Inferior parietal cortex (tissue), 1 donor: ENCODE measurements around the gene DSCAML1.

Experiments
- DNase-seq: peaks from one replicate; pipeline ENCODE4 v3.0.0-alpha.2; 2016; ENCODE audit errors: extremely low spot score

Gene DSCAML1

DNA sequence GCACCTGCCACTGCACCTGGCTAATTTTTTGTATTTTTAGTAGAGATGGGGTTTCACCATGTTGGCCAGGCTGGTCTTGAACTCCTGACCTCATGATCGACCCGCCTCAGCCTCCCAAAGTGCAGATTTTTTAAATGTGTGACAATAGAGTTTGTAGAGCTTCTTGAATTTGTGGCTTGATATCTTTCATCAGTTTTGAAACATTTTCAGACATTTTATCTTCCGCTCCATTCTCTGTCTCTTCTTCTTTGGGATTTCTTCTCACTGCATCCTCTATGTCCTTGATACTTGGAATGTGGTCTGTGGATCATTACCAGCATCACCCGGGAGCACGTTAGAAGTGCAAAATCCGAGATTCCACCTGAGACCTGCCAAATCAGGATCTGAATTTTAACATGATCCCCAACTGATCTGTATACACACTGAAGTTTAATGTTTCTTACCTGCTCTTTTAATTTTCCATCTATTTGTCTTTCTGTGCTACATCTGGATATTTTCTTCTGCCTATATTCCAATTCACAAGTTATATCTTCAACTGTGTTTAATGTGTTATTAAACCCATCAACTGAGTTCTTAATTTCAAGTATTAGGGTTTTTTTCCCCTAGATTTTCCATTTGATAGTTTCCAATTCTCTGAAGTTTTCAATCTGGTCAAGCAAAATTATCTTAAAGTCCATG lies 343.0 kb downstream of the DSCAML1 start:
- DNase-seq, result no peak

DNA sequence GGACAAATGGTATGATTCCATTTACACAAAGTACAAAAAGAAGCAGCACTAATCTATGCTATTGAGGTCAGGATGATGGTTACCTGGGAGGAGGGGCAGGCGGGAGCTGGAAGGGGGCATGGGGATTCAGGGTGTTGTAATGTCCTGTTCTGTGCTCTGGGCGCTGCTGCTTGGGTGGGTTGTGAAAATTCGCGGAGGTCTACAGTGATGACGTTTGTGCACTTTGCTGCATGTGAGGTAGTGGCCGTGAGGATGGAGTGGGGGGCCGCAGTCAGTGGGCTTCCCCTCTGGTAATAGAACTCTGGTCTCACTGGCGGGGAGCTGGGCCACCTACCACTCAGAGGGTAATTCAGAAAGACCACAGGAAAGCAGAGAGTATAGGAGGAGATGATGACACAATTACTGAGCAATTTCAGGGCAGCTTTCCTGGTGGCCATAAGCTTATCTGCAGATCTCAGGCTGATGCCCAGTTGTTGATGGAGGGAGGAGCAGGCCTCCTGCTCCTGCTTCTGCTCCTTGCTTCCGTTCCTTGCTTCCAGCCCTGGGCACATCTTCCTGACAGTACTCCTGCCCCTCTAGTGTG lies 347.8 kb downstream of the DSCAML1 start:
- no peak for DNase-seq

DNA sequence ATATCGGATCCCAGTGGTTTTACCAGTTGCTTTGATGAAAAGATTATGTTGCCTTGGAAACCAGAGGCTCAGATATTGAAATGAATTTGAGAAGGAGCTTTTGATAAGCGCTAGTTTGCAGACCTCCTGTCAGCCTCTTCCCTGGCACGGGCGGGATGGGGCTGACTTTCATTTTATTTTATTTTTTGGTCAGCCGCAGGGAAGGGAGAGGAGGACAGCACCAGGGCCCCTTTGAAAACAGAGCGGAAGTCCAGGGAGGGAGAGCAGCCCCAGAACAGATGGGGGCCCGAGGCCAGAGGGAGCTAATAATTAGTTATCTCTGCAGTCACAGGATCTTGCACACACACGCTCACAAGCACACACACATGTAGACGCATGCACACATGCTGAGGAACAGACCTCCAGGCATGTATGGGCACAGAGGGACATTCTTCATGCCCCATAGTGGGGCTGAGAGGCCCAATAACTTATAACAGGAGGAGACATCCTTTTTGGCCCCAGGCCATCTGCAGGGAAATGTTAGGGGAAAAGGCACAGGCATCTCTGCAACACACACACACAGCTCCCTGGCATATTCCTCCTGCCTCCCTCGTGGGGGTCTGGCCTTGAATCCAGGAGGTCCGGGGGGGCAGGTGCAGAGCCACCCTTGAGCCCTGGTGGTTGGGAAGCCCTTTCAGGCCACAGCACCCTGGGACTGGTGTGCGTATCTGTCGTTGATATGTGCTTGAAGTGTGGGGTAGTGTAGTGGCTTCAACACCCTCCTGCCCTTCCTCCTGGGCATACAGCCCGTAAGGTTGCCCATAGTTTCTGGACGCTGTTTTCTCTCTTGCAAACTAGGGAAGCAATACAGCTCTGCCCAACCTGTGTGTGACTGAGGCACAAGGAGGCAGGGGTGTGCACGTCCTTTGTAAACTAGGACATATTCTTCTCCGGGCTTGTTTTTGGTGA lies 352.0 kb downstream of the DSCAML1 start:
- DNase-seq, result no peak

DNA sequence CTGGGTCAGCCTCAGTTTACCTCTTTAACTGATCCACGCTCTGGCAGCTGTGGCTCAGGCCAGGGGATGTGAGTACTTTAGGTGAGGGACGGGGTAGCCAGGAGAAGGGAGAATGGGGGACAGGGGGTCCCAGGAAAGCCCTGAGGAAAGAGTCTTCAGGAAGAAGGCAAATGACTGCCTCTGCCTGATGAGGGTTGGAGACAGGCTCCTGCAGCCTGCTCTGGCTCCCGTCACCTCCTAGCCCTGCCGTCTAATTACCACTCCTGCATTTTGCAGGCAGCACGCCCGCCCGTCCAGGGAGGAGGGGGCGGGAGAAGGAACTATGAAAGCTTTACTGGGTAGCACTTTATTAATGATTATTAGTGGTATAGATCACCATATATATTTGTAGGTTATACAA lies 352.8 kb downstream of the DSCAML1 start:
- DNase-seq, result no peak

DNA sequence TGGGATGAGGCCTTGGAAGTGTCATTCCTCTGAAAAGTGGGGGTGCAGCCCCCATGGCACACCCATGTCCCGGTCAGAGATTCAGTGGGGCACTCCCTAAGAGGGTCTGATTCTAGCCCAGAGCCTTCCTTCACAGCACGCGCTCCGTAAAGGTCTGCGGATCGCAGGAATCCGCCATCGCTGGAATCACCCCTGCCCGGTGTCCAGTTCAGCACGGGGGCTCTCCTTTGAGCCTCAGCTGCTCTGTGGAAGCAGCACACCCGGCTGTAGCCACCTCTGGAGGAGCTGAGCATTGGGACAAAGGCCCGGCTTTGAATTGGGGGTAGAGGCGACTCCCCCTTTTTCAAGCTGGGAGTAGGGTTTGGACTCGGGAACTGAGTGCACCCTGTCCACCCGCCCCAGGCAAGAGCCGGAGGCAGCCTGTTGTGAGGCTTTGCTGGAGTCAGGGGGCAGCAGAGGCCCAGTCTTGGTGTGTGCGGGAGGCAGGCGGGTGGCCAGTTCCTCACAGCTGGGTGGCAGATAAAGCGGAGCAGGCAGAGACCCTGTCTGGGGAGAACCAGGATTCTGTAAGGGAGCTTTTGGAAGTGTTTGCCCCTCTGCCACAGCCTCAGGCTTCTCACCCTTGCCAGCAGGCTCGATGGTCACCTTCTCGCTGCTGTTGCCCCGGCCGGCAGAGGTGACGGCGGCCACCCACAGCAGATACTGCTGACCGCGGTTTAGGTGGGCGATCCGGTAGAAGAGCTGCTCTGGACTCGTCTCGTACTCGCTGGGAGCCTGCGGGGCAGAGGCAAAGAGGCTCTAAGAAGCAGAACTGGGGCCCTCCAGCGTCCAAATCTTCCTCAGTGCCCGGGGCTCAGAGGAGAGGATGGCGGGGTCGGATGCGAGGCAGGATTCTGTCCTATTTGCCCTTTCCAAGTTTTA lies 353.5 kb downstream of the DSCAML1 start:
- peak; percentile 58 for DNase-seq

DNA sequence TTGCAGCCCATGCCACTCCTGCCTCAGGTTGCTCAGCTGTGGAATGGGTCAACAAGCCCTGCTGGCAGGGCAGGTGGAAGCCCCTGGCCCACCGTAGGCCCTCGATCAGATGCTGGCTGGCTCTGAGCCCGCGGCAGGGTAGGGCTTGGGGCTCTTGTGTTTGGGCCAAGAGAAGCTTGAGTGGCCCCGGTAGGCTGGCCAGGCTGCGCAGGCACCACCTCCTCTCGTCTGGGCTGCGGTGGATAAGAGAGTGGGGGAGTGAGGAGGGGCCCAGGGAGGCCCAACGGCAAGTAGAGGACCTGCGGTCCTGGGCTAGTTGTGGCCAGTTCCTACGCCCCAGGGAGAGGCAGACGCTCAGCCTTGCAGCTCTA lies 354.2 kb downstream of the DSCAML1 start:
- DNase-seq, result no peak

DNA sequence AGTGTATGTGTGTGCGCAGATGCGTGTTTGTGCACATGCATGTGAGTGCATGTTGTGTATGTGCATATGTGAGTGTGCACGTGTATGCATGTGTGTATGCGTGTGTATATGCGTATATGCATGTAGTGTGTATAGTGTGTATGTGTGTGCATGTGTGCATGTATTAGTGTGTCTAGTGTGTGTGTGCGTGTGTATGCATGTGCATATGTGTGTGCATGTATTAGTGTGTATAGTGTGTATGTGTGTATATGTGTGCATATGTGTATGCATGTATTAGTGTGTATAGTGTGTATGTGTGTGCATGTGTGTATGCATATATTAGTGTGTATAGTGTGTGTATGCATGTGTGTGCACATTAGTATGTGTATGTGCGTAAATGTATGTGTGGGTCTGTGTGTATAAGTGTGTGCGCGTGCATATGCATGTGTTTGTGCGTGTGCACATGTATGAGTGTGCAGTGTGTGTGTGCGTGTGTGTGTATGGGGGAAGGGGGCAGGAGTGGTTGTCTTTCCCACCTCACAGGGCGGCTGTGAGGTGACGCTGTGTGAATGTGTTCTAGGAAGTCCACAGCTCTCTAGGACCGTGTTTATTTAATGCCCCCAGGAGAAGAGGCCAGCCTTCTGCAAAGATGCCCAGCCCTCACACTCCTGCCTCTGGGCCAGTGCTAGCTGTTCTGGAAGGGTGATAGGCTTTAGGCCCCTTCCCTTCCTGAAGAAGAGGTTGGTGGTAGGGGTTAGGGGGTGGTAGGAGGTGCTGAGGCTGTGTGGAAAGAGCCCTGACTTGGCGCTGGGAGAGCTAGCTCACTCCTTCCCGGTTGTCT lies 354.8 kb downstream of the DSCAML1 start:
- DNase-seq, result no peak

DNA sequence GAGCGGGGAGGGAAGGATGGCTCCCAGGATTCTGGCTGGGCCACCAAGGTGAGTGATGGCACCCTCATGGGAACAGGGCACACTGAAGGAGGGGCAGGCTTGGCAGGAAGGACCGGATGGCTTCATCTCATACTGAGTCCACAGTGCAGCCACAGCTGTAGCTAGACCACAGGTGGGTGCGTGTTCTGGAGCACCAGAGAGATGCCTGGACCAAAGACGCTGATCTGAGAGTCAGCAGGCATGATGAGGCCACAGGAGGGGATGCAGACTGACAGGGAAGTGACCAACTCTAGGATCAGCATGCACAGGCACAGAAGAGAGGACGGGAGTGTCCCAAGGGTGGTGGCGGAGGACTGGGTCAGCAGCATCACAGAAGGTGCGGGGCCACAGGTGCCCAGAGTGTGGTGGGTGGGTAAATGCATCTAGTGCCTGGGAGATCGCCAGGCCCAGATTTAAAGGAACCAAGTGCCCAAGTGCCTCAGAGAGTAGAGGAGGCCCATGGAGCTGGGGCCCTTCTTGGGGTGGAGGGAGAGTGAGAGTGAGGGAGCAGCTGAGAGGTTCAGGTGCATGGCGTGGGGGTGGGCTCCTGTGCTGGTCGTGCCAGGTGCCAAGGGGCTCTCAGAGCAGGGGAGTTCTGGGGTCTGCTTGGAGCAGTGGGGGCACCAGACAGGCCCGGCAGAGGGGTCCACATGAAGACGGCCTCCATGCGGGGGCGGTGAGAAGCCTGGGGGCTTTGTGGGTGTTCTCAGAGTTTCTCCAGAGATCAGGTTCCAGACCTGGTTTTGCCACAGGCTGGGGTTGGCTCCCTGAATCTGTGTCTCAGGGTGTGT lies 355.7 kb downstream of the DSCAML1 start:
- DNase-seq, result no peak

DNA sequence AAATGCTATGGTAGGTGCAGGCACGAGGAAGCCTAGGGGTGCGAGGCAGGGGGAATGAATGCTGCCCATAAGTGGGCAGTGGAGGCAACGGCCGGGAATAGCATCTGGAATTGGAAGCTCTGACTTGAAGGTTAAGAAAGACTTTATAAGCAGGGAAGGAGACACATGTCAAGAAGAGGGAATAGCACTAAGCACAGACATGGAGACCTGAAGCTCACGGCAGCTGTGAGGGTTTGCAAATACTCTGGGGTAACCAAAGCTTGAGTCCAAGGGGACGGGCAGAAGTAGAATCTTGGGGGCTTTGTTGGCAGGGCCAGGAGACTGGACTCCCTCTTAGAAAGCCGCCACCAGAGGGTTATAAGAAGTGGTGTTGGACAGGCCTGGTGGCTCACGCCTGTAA lies 356.8 kb downstream of the DSCAML1 start:
- DNase-seq, result no peak

DNA sequence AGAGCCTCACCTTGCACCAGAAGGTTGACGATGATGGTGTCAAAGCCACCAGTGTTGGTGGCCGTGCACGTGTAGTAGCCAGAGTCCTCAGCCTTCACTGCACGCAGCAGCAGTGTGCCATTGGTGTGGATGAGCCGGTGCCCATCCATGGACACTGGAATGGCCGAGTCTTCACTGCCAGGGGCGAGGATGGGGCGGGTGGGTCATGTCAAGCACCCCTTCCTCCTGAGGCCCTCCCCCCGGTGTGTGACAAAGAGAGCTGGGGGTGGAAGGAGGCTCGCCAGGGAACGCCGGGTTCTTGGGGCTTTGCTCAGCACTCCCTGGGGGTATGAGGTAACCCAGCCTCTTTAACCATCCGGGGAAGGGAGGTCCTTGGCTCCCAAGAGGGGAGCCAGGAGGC lies 357.8 kb downstream of the DSCAML1 start:
- no peak for DNase-seq

DNA sequence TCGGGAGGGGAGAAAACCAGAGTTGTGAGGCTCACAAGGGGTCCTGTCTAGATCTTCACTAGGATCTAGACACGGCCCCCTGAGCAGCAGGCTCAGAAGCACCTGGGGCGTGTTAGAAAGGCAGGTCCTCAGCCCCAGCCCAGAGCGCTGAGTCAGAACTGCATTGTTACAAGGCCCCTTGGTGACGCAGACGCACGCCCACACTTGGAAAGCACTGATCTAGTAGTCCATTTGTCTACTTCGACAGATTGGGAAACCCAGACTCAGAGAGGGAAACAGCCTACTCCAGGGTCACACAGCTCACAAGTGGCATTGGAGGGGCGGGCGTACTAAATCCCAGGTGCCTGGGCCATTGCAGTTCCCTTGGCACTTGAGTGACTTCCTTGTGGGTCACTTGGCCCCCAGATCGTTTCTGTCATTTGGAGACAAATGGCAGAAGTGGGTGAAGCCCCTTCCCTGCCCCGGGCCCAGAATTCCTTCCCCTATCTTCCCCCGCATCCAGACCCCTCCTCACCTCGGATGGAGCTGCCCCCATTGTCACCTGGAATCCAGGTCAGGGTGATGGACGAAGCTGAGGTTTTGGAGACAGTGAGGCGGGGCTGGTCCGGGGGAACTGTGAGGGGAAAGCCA lies 358.5 kb downstream of the DSCAML1 start:
- no peak for DNase-seq

DNA sequence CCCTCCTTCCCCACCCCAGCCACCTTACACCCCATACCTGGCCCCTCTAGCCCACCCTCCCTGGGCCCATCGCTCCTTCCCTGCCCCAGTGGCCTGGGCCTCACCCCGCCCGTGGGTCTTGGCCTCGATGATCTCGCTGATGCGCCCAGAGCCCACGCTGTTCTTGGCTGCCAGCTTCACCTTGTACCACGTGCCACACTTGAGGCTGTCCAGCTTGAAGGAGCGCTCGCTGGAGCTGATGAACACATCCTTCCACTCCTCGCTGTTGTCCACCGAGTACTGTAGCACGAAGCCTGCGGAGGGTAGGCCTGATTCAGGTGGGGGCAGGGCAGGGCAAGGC lies 359.3 kb downstream of the DSCAML1 start:
- DNase-seq, result no peak

DNA sequence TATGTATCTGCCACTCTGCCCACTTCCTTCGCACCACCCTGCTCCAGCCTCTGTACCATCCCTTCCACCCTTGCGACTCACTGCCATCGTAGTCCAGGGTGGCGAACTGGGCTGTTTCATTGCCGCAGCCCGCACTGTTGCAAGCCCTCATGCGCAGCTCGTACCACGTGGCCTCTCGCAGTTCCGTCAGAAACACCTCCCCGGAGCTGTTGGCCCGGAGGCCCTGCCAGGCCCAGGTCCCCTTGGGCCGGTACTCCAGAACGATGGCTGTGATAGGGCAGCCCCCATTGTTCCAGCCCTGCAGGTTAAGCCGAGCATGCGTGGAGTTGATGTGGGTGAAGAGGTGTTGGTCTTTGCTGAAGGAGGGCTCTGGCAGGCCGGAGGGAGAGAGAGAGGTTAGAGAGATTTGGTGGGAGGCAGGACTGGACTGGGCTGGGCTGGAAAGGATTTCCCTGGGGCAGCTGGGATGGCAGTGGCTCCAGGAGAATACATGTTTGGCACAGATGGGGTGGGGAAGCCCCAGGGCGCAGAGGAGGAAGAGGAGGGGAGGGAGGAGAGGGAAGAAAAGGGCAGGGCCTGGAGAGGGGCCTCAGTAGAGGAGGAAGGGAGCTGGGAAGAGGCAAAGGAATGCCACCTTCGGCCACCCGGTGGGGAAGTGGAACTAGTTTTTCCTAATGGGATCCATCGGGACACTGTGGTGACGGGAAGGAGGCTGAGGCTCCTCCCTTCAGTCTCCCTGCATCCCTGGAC lies 359.8 kb downstream of the DSCAML1 start:
- no peak for DNase-seq

DNA sequence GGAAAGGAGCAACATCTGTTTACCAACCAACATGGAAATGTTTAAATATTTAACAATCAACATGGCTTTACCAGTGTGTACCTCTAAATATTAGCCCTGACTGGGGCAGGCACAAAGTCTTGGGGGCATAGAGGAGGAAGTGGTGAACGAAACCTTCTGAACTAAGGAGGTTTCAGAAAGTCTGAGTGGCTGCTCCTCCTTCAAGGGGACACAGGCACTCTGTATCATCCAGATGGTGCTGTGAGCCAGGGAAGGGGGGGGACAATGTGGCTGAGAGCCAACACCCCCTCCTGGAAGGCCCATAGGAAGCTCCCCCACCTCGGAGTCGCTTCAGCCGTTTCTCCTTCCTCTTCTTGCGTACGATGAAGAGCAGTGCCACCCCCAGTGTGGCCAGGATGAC lies 361.7 kb downstream of the DSCAML1 start:
- DNase-seq, result no peak

DNA sequence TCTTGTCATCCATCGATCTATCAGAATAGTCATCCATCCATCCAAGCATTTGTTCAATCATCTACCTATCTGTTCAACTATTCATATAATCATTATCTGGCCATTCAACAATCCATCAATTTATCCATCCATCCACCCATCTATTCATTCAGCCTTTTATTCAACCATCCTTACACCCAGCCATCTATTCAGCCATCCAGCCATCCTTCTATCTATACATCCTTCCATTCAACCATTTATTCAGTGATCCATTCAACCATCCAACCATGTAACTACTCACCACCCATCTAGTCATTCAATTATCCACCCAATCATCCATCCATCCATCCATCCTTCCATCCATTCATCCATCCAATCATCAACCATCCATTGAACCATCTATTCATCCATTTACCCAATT lies 362.5 kb downstream of the DSCAML1 start:
- no peak for DNase-seq

DNA sequence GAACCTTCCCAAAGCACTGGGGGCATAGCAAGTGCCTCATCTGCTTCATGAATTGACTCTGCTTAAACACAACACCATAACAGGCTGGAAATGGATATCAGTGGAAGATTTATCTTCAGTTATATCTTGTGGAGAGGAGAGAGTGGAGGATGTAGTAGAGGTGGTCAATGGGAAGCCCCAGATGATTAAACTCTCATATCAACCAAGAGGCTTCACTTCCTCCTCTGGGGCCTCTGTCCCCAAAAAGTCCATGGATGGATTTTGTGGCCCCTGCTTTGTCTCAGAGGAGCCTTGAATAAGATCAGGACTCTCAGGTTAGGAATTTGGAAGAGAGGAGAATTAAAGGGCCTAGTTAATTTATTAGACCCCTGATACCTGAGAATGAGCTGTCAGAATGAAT lies 363.3 kb downstream of the DSCAML1 start:
- no peak for DNase-seq

DNA sequence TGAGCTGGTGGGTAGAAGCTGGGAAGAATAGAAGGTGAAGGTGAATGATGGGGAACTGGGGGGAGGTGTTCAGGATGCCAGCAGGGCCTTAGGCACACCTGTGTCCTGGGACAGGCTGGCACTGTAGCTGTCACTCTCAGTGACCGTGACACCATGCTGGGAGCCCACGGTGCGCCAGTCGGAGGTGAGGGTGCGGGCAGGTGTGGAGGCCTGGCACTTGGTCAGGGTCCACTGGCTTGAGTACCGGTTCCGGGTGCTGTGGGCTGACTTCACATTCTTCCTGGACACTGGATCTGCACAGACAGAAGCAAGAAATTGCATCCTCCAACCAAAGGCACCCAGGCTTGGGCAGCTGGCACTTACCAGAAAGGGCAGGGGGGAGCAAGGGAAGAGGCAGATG lies 365.6 kb downstream of the DSCAML1 start:
- DNase-seq, result no peak

DNA sequence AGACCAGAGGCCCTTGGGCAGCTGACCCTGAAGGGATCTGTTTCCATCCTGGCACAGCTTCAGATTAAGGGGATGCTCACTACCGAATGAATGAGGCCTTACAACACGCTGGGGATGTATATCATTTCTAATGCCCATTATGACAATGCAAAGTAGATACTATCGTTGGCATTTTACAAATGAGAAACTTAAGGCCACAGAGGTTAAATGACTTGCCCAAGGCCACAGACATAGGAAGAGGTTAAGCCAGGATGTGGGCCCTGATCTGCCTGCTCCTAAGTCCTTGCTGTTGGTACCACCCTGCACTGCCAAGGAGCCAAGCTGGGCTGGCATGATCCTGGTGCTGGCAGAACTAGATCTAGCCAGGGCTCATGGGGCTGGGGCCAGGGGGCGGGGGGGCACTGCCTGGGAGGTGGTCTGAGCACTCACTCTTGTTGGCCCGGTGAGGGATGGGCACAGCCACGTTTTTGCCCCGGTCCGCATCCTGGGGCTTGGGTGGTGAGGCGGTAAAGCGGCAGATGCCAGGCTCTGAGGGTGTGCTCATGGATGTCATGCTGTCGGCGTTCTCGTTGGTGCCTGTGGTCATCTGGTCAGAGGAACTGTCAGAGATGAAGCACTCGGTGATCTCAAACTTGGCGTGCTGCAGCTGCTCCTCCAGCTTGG lies 366.6 kb downstream of the DSCAML1 start:
- no peak for DNase-seq
